Prostate gland (tissue), 2 donors: Measurements from ENCODE around the gene ASCL5. TPM values are rescaled to one million over a fixed set of nuclear protein-coding genes. Genes with fewer than 3 reads are reported as not detected.

Source experiments
- DNase-seq: peaks from one replicate; pipeline ENCODE4 v3.0.0-alpha.2; 2019; ENCODE audit warnings: low spot score
- H3K27ac ChIP-seq, 2 donors: fragments of 200-600 bp; sonication (generic); 2 replicates each; pipeline ENCODE4 v1.5.1; 2017 to 2019
- H3K27me3 ChIP-seq: fragments of 200-600 bp; sonication (generic); replicated peaks from 2 replicates; pipeline ENCODE4 v1.5.1; 2019; ENCODE audit not compliant: insufficient read depth
- H3K36me3 ChIP-seq, 2 donors: fragments of 200-600 bp; sonication (generic); 1 replicate in 1 of 2; 2 replicates in 1 of 2; pipeline versions ENCODE4 v1.5.1 to v1.8.1; 2017 to 2019
- H3K4me1 ChIP-seq: fragments of 200-600 bp; sonication (generic); replicated peaks from 2 replicates; pipeline ENCODE4 v1.5.1; 2019
- H3K4me3 ChIP-seq, 2 donors: fragments of 200-600 bp; sonication (generic); 2 replicates each; pipeline ENCODE4 v1.5.1; 2017 to 2019
- H3K9me3 ChIP-seq: fragments of 200-600 bp; sonication (generic); 2 replicates; pipeline ENCODE4 v1.5.1; 2017
- POLR2A ChIP-seq: fragments of 450-650 bp; IDR thresholded peaks from one replicate; pipeline ENCODE4 v1.6.1; 2016; ENCODE audit warnings: antibody characterized with exemption, mild to moderate bottlenecking
- POLR2AphosphoS5 ChIP-seq: sonication (generic); formaldehyde crosslinking; IDR thresholded peaks from one replicate; pipeline ENCODE4 v1.6.1; 2017; ENCODE audit warnings: antibody characterized with exemption
- WGBS: methylation state at CpG from one replicate; pipeline ENCODE4 v1.1.5; 2018; 5-methylcytosine and 5-hydroxymethylcytosine counted together
- intact Hi-C: fragments of 100-400 bp; cut with DNase I; formaldehyde crosslinking; loops from one replicate; pipeline ENCODE4 v1.14.2; 2022
- total RNA-seq, 2 donors: library from RNA; depleted of rRNA; stranded (reverse); fragments of >200 nt; gene quantifications; one replicate each; pipeline ENCODE4 v1.1.0, GENCODE V29; 2016
- TF ChIP-seq, protein P1 (sequence below), 4 experiments: fragments of 200-600 bp in 2 of 4; fragments of 450-650 bp in 2 of 4; sonication (generic) in 2 of 4; IDR thresholded peaks; 1 replicate in 3 of 4; 2 replicates in 1 of 4; pipeline ENCODE4 v1.5.1; 2016 to 2019; ENCODE audit warnings: antibody characterized with exemption in 4 of 4, mild to moderate bottlenecking in 2 of 4, moderate library complexity in 2 of 4

ASCL5 gene
- total RNA-seq, 2 donors from 2014 or later: not detected

- no peaks in the 10 kb centered on the region for H3K27me3 ChIP-seq
- H3K36me3 ChIP-seq: no peaks in the 10 kb centered on the region
- peak overlapping the region; percentile 48 to 51 for H3K4me3 ChIP-seq
- H3K9me3 ChIP-seq: no peaks in the 10 kb centered on the region
- peak; percentile 82 for TF ChIP-seq POLR2A
- TF ChIP-seq, protein P1, sequence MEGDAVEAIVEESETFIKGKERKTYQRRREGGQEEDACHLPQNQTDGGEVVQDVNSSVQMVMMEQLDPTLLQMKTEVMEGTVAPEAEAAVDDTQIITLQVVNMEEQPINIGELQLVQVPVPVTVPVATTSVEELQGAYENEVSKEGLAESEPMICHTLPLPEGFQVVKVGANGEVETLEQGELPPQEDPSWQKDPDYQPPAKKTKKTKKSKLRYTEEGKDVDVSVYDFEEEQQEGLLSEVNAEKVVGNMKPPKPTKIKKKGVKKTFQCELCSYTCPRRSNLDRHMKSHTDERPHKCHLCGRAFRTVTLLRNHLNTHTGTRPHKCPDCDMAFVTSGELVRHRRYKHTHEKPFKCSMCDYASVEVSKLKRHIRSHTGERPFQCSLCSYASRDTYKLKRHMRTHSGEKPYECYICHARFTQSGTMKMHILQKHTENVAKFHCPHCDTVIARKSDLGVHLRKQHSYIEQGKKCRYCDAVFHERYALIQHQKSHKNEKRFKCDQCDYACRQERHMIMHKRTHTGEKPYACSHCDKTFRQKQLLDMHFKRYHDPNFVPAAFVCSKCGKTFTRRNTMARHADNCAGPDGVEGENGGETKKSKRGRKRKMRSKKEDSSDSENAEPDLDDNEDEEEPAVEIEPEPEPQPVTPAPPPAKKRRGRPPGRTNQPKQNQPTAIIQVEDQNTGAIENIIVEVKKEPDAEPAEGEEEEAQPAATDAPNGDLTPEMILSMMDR (IDR thresholded peaks at IDR 0.05): peak; percentile 48 to 94 (median 88)
- peak; percentile 89 for TF ChIP-seq POLR2AphosphoS5
- WGBS: under 1% methylated on average over 73 of the region's 88 CpGs
- DNase-seq: peak; percentile 92
- H3K4me1 ChIP-seq: no peaks in the 10 kb centered on the region
- intact Hi-C loops: loop anchor here (2.0 kb wide), 1 partner anchor 144 kb away; no protein-coding TSS in a partner anchor
- H3K27ac ChIP-seq: peak overlapping the region; percentile 52 to 63
These were observed 12.5 kb downstream of the ASCL5 start for GRCh38 chr1:201114245-201115131.

DNA sequence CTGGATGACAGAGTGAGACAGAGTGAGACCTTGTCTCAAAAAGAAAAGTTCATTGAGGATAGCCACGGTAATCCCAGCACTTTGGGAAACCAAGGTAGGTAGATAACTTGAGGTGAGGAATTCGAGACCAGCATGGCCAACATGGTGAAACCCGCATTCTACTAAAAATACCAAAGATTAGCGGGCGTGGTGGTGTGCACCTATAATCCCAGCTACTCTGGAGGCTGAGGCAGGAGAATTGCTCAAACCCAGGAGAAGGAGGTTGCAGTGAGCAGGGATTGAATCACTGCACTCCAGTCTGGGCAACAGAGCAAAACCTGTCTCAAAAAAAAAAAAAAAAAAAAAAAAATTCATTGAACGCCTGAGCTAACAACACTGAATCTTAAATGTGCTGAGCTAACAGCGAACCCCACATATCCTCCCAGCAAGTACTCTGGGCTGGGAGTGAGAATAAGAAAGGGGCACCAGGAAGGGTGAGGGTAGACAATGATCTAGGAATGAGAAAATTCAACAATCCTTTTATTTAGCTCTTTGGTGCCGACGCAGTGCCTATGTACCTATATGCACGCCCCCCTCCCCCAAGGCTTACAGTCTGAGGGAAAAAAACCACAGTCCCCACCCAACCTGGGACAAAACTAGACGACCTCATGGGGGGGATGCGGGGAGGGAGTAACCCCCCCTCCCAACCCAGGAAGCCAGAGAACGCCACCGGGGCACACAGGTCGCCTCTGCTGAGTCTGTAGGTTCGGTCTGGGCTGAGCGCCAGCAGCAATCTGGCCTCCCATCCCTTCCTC, 13.3 kb downstream of the ASCL5 start:
- no peaks in the 10 kb centered on the region for H3K27me3 ChIP-seq
- peak overlapping the region; percentile 48 to 51 for H3K4me3 ChIP-seq
- no peak for DNase-seq
- TF ChIP-seq, protein P1 (IDR thresholded peaks at IDR 0.05): no peak
- TF ChIP-seq POLR2AphosphoS5: no peak
- TF ChIP-seq POLR2A: no peak
- H3K36me3 ChIP-seq: no peaks in the 10 kb centered on the region
- intact Hi-C loops: loop anchor here (2.0 kb wide), 1 partner anchor 143 kb away; no protein-coding TSS in a partner anchor
- no peaks in the 10 kb centered on the region for H3K4me1 ChIP-seq
- no peaks in the 10 kb centered on the region for H3K9me3 ChIP-seq
- H3K27ac ChIP-seq: peak overlapping the region in 1 of 2 donors; percentile 52
- 38% methylated on average over 17 of the region's 17 CpGs for WGBS

GRCh38 chr1:201112926-201113325, 14.1 kb downstream of the ASCL5 start:
- Histone ChIP-seq H3K9me3 (no peaks in the 10 kb centered on the region), H3K27me3 (no peaks in the 10 kb centered on the region), H3K27ac (no peak overlapping the region), H3K4me3 (no peak overlapping the region), H3K4me1 (no peaks in the 10 kb centered on the region), H3K36me3 (no peaks in the 10 kb centered on the region)
- TF ChIP-seq POLR2AphosphoS5: no peak
- TF ChIP-seq, protein P1 (IDR thresholded peaks at IDR 0.05): no peak
- no peak for TF ChIP-seq POLR2A
- no peak for DNase-seq
- 92% methylated on average over 3 of the region's 3 CpGs for WGBS
- intact Hi-C loops: no loop called here

DNA sequence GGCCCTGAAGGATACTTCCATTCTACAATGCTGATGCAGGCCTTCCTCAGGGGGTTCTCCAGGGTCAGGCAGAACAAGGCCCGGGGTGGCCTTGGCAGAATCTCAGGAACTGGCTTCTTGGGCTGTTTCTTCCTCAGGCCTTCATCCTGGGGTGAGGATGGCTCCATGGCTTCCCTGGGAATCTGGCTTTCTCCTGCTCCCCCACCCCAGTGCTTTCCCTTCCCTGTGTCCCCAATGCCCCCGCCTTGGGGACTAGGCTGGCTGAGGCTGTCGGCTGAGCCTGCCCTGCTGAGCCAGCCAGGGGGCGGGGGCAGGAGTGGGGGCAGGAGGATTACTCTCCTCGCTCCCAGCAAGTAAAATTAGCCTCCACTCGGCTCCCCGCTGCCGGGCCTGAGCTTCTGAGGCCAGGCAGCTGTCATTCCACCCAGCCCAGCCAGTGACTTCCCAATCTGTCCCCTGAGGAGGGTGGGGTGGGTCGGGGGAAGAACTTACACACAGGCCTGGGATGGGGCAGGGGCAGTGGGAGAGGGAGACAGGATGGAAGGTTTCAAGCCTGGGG, 14.7 kb downstream of the ASCL5 start, which contains the start of gene CACNA1S:
Gene CACNA1S (minus strand): TSS at position 254 of the 559 bp plus-strand sequence. CDS start 87 bp downstream, at position 167.
- intact Hi-C loops: no loop called here
- no peak within 1 kb of the TSS for H3K4me3 ChIP-seq
- H3K9me3 ChIP-seq: no peaks in the 10 kb centered on the region
- TF ChIP-seq POLR2AphosphoS5 (no peak), POLR2A (no peak)
- TF ChIP-seq, protein P1 (IDR thresholded peaks at IDR 0.05): no peak
- H3K27ac ChIP-seq: no peak within 1 kb of the TSS
- H3K36me3 ChIP-seq: no peaks in the 10 kb centered on the region
- 88% methylated on average over 9 of the region's 9 CpGs for WGBS
- H3K4me1 ChIP-seq: no peaks in the 10 kb centered on the region
- DNase-seq: no peak
- no peaks in the 10 kb centered on the region for H3K27me3 ChIP-seq
